Fibroblast of mammary gland (primary cell): ENCODE data around the gene AXIN2.
A peak's percentile ranks its signal among the peaks of the same experiment; 100 is the strongest.
"Not testable (repeated sequence)": the region's sequence is repeated elsewhere in the genome, so short reads cannot be mapped to it uniquely, and the experiment has no call there.

Source experiments
- DNase-seq: peaks from one replicate; pipeline ENCODE4 v3.0.0-alpha.2; 2010; ENCODE audit warnings: low read depth
- H3K4me3 ChIP-seq: 2 replicates; pipeline ENCODE4 v1.5.1; 2011; ENCODE audit warnings: low read depth, mild to moderate bottlenecking, low read length, moderate library complexity; ENCODE audit not compliant: control insufficient read depth
- TF ChIP-seq, protein P1 (sequence below): conservative IDR thresholded peaks from 2 replicates; pipeline ENCODE4 v1.5.1; 2011; ENCODE audit warnings: low read depth, low read length, inconsistent platforms; ENCODE audit not compliant: control insufficient read depth, insufficient read depth

The AXIN2 gene

DNA sequence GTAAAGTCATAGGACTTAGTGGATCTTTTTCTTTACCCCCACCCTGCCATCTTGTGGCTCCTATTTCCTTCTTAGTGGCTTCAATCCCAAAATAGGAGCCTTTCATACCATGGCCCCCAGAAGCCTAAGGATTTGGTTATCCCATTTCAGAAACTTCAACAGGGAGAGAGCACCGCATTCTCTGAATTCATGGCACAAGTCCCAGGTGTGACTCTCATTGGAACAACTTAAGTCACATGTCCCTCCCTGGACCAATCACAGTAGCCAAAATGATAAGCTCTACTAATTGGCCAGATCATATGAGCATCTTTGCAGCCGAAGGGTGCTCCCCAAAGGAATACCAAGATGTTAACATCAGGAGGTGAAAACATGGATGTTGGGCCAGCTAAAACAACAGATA lies 43.2 kb downstream of the AXIN2 start:
- DNase-seq, result peak; percentile 45
- no peak overlapping the region for H3K4me3 ChIP-seq
- TF ChIP-seq, protein P1, sequence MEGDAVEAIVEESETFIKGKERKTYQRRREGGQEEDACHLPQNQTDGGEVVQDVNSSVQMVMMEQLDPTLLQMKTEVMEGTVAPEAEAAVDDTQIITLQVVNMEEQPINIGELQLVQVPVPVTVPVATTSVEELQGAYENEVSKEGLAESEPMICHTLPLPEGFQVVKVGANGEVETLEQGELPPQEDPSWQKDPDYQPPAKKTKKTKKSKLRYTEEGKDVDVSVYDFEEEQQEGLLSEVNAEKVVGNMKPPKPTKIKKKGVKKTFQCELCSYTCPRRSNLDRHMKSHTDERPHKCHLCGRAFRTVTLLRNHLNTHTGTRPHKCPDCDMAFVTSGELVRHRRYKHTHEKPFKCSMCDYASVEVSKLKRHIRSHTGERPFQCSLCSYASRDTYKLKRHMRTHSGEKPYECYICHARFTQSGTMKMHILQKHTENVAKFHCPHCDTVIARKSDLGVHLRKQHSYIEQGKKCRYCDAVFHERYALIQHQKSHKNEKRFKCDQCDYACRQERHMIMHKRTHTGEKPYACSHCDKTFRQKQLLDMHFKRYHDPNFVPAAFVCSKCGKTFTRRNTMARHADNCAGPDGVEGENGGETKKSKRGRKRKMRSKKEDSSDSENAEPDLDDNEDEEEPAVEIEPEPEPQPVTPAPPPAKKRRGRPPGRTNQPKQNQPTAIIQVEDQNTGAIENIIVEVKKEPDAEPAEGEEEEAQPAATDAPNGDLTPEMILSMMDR, result no peak

DNA sequence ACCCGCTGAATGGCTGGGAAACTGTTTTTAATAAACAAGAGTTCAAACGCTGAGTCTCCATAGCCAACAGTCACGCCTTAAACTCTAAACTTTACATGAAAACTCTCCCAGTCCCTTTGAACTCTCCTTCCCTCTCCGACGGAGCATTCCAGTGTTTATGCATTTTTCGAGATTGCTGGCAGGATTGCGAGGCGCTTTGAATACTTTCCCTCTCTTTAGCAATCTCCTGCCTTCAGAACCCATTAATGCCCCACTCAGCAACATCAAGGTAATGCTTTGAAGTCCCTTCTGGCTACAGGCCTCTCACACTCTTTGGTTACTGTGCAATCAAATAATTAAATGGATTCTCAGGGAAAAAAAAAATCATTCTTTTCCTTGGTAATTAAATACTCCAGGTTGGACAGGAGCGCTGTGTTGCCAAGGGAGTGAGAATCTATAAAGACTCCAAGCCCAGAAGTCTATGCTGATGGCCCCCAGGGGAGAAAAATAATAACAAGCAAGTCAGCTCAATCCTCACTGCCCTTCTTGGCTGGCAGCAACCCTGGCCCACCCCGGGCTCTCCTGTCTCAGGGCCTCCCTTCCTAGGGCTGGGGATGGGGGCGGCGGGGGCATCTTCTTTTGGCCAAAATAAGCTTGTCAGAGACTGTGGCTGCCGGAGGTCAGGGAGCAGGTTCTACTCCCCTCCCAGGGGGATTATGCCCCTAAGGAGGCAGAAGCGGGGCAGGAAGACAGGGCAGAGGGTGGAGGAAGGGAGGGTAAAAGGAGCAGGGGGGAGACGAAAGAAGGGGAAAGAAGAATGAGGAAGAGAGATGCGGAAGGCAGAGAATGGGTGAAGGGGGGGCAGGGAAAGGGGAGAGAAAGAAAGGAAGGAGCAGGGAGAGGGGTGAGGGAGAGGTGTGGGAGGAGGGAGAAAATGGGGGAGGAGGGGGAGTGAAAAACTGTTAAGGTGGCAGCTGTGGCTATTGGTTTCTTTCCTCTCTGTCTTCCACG lies 45.2 kb downstream of the AXIN2 start:
- no peak for DNase-seq
- TF ChIP-seq, protein P1, result no peak
- H3K4me3 ChIP-seq, result no peak overlapping the region

DNA sequence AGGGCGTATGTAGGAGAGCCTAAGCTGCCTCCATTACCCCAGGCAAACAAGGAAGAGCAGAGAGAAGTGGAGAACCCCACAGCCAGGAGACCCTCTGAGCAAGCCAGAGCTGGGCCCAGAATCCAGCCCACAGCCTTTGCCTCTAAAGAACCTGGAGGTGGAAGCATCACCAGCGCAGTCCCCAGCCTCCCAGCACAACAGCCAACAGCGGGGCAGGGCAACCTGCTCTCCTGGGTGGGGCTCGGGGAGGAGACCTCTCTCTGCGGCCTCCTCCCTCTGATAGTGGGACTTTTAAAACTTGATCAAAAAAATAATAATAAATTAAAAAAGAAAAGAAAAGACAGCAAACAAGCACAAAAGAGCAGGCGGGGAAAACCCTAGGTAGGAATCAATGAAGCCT lies 45.9 kb downstream of the AXIN2 start:
- no peak for DNase-seq
- TF ChIP-seq, protein P1, result no peak
- H3K4me3 ChIP-seq, result no peak overlapping the region

DNA sequence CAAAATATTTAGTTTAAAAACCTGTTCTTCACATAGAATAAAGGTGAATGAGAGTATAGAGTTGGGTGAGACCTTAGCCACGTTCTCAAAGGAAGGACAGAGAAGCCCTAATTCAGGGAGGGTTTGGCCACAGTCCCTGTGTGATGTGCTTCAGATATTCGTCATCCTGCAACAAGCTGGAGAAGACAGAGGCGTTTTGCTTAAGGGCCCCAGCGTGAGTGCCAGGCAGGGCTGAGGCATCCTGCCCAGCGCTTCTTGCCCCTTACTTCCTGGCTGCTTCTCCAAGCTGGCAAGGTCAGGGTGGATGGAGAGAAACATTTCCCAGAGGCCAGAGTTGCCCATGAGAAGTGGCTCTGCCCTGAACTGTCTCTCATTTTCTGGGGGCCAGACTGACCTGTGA lies 46.9 kb downstream of the AXIN2 start:
- H3K4me3 ChIP-seq, result no peak overlapping the region
- TF ChIP-seq, protein P1, result no peak
- DNase-seq, result peak; percentile 85

DNA sequence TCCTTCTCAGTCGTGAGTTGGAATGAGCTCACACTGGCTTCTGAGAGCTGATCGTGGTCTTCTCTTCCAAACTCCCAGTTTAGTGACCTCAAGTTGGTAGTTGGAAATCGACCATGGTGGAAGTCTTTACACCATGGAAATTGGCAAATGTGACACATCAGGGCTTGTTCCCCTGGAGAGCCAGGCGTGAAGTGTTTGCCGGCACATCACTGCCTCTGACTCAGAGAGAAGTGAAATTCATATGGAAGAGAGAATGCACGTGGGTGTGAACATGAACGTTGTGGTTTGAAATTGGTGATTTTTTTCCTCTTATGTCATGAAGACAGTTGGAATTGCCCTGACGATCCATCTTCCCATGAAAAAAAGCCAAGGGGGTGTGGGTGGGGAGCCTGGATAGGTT lies 47.4 kb downstream of the AXIN2 start:
- H3K4me3 ChIP-seq, result no peak overlapping the region
- peak; percentile 92 for DNase-seq
- TF ChIP-seq, protein P1, result no peak

DNA sequence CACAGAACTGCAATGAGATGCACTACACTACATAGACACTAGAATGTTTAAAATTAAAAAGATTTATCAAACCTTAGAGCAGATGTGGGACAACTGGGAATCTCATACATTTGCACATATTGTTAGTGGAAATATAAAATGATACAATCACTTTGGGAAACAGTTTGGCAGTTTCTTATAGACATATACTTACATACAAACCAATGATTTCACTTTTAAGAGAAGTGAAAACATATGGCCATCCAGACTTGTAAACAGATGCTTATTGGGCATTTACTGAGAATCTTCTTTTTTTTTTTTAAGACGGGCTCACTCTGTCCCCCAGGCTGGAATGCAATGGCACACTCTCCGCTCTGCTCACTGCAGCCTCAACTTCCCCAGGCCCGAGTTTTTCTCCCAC lies 50.1 kb downstream of the AXIN2 start:
- no peak for DNase-seq
- no peak overlapping the region for H3K4me3 ChIP-seq
- TF ChIP-seq, protein P1, result no peak

DNA sequence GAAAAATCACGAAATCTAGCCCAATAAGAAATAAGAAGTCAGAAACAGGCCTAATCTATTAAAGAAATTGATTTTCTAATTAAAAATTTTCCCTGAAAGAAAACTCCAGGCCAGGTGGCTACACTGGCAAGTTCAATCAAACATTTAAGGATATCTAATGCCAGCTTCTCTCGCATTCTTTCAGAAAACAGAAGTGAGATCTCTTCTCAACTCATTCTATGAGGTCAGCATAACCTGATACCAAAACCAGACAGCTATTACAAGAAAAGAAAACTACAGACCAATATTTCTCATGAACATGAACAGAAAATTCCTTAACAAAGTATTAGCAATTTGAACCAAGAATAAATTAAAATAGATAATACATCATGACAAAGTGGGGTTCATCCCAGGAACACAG lies 52.4 kb downstream of the AXIN2 start:
- TF ChIP-seq, protein P1, result no peak
- no peak overlapping the region for H3K4me3 ChIP-seq
- DNase-seq, result no peak

DNA sequence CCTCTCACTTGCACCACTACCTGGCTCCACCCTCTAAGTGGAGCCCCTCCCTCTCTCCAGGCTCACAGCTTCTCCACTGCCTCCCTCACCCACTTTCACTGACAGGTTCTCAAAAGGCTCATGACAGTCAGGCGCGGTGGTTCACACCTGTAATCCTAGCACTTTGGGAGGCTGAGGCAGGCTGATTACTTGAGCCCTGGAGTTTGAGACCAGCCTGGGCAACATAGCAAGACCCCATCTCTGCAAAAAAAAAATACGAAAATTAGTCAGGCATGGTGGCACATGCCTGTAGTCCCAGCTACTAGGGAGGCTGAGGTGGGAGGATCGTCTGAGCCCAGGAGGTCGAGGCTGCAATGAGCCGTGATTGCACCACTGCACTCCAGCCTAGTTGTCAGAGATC lies 56.8 kb downstream of the AXIN2 start:
- H3K4me3 ChIP-seq, DNase-seq: not testable (repeated sequence)
